Transverse colon (tissue), 4 donors: ENCODE data around the gene RALGPS1. TPM values are rescaled to one million over a fixed set of nuclear protein-coding genes. Genes with fewer than 3 reads are reported as not detected.

Experiments
- DNase-seq: peaks from one replicate; pipeline ENCODE4 v3.0.0-alpha.2; 2019
- H3K27ac ChIP-seq, 4 donors: fragments of 200-600 bp; sonication (generic); 2 replicates each; pipeline ENCODE4 v1.5.1; 2016 to 2018; ENCODE audit warnings: inconsistent platforms in 4 of 4
- H3K27me3 ChIP-seq: fragments of 200-600 bp; sonication (generic); 2 replicates; pipeline ENCODE4 v1.5.1; 2017; ENCODE audit warnings: inconsistent platforms
- H3K36me3 ChIP-seq, 4 donors: fragments of 200-600 bp; sonication (generic); 2 replicates each; pipeline ENCODE4 v1.5.1; 2017 to 2019; ENCODE audit warnings: inconsistent platforms in 4 of 4
- H3K4me1 ChIP-seq, 4 donors: fragments of 200-600 bp; sonication (generic); 2 replicates each; pipeline ENCODE4 v1.5.1; 2017 to 2020; ENCODE audit warnings: inconsistent platforms in 4 of 4
- H3K4me3 ChIP-seq, 4 donors: fragments of 200-600 bp; sonication (generic); 1 replicate in 1 of 4; 2 replicates in 3 of 4; pipeline versions ENCODE4 v1.5.1 to v1.6.1; 2017 to 2019; ENCODE audit warnings: inconsistent platforms in 4 of 4
- H3K9me3 ChIP-seq, 2 donors: fragments of 200-600 bp; sonication (generic); 2 replicates each; pipeline ENCODE4 v1.5.1; 2017 to 2019; ENCODE audit warnings: inconsistent platforms in 2 of 2
- EP300 ChIP-seq: sonication (generic); formaldehyde crosslinking; IDR thresholded peaks from one replicate; pipeline ENCODE4 v1.6.1; 2017; ENCODE audit warnings: antibody characterized with exemption, low read depth
- POLR2A ChIP-seq: fragments of 450-650 bp; IDR thresholded peaks from one replicate; pipeline ENCODE4 v1.6.1; 2016; ENCODE audit warnings: antibody characterized with exemption, mild to moderate bottlenecking, moderate library complexity
- POLR2AphosphoS5 ChIP-seq, 3 donors: sonication (generic); formaldehyde crosslinking; IDR thresholded peaks; one replicate each; pipeline ENCODE4 v1.6.1; 2016; ENCODE audit warnings: antibody characterized with exemption in 3 of 3
- WGBS, 2 donors: methylation state at CpG; one replicate each; pipeline ENCODE4 v1.1.5; 2018; ENCODE audit warnings: low coverage in 1 of 2; 5-methylcytosine and 5-hydroxymethylcytosine counted together
- in situ Hi-C, 4 donors: fragments of 200-750 bp; cut with MboI; loops; one replicate each; pipeline versions ENCODE4 v1.15.0 to v1.15.1; 2017; ENCODE audit warnings: low sequenced_read_pairs in 3 of 4, low pct_ligation_motif_present in 1 of 4, low pct_unique_long_range_greater_than_20kb in 1 of 4
- intact Hi-C: fragments of 100-400 bp; cut with DNase I; formaldehyde crosslinking; loops from one replicate; pipeline ENCODE4 v1.15.1; 2023; ENCODE audit warnings: low total_unique reads
- total RNA-seq, 4 donors: library from RNA; depleted of rRNA; stranded (reverse); fragments of >200 nt; gene quantifications; one replicate each; pipeline ENCODE4 v1.1.0, GENCODE V29; 2016
- TF ChIP-seq, protein P1 (sequence below), 5 experiments: fragments of 200-600 bp in 3 of 5; fragments of 450-650 bp in 2 of 5; sonication (generic) in 3 of 5; IDR thresholded peaks; 1 replicate in 2 of 5; 2 replicates in 3 of 5; pipeline ENCODE4 v1.5.1; 2016 to 2017; ENCODE audit warnings: antibody characterized with exemption in 5 of 5, inconsistent platforms in 3 of 5, mild to moderate bottlenecking in 2 of 5, moderate library complexity in 1 of 5

RALGPS1 gene
- total RNA-seq, 4 donors from 2014 or later = 46.0 to 119 (median 87.6) TPM

DNA sequence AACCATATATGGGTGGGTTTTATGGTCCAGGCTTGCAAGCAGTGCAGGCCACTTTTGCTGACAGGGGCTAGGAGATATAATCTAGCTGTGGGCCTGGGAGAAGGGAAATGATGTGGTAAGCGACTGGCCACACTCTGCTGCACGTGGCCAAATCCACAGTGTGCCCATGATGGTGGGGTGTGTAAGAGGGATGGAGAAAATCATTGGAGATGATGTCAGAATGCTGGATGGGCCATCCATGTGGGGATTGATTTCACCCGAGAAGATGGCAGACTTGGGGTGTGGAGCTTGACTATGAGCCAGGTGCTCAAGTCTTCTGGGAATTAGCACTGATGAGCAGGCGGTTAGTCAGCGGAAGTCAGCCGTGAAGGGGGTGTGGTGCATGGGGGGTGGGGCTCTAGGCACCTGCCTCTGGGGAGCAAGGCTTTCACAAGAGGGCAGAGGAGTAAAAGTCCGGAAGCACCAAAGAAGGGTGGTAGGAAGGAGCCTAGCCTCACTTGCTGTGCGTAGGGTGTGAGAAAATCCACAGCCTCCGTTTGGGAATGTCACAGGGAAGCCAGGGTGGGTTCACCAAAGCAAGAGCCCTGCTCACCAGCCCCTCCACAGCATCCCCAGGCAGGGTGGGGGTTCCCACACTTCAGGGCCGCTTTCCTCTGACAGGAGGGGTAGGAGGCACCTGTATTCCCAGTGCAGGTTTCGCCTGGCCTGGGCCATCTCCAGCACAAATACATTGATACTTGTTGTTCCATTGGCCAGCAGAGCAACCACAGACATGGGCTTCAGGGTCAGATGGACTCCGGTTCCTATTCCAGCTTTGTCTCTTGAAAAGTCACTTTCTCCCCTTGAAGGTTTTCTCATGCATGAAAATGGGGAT lies 252.3 kb downstream of the RALGPS1 start:
- DNase-seq = peak; percentile 26
- H3K27me3 ChIP-seq = no peaks in the 10 kb centered on the region
- H3K4me1 ChIP-seq = no peaks in the 10 kb centered on the region
- H3K9me3 ChIP-seq = no peaks in the 10 kb centered on the region
- TF ChIP-seq POLR2A (no peak), EP300 (no peak), POLR2AphosphoS5 (IDR thresholded peaks at IDR 0.05) (no peak)
- TF ChIP-seq, protein P1, sequence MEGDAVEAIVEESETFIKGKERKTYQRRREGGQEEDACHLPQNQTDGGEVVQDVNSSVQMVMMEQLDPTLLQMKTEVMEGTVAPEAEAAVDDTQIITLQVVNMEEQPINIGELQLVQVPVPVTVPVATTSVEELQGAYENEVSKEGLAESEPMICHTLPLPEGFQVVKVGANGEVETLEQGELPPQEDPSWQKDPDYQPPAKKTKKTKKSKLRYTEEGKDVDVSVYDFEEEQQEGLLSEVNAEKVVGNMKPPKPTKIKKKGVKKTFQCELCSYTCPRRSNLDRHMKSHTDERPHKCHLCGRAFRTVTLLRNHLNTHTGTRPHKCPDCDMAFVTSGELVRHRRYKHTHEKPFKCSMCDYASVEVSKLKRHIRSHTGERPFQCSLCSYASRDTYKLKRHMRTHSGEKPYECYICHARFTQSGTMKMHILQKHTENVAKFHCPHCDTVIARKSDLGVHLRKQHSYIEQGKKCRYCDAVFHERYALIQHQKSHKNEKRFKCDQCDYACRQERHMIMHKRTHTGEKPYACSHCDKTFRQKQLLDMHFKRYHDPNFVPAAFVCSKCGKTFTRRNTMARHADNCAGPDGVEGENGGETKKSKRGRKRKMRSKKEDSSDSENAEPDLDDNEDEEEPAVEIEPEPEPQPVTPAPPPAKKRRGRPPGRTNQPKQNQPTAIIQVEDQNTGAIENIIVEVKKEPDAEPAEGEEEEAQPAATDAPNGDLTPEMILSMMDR (IDR thresholded peaks at IDR 0.05) = no peak
- WGBS, 2 donors = 81 to 86% methylated on average over 7 to 12 of the region's 12 CpGs
- no peak overlapping the region for H3K27ac ChIP-seq
- in situ Hi-C loops = no loop called here
- intact Hi-C loops = no loop called here
- no peaks in the 10 kb centered on the region for H3K36me3 ChIP-seq
- H3K4me3 ChIP-seq = no peak overlapping the region

DNA sequence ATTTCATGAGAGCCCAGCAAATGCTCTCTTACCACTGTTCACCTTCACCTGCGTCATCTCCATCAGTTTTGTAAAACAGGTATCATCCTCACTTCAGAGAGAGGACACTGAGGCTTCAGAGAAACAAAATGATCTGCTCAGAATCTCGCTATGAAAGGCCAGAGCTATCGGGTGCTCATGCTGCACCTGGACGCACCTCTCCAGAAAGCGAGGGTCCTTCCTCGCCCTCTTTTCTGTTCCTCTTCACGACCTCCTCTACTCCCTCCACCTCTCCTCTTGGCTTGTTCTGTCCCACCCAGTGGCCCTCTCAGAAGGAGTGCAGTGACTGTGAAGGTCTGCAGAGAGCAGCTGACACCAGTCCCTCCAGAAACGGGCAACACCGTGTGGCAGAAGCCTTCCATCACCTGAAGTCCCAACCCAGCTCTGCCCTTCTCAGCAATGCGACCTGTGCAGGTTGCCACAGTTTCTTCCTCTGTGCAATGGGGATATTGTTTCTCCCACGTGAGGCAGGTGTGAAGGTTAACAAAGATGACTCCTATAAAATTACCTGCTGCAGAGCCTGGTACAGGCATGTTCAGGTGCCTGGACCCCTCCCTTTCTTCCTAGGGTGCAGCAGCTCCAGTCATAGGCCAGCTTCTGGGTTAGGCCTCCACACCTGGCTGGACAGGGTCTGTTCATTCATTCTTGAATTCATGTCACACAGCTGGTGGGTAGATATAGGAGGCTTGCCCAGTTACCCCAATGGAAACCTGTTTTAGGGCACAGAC lies 253.2 kb downstream of the RALGPS1 start:
- TF ChIP-seq POLR2A = no peak
- no peak for TF ChIP-seq EP300
- TF ChIP-seq, protein P1 (IDR thresholded peaks at IDR 0.05) = no peak
- in situ Hi-C loops = no loop called here
- WGBS, 2 donors = 96 to 100% methylated on average over 1 to 11 of the region's 11 CpGs
- H3K27ac ChIP-seq = no peak overlapping the region
- H3K27me3 ChIP-seq = no peaks in the 10 kb centered on the region
- no peak overlapping the region for H3K4me3 ChIP-seq
- H3K36me3 ChIP-seq = no peaks in the 10 kb centered on the region
- no peaks in the 10 kb centered on the region for H3K9me3 ChIP-seq
- DNase-seq = no peak
- no peaks in the 10 kb centered on the region for H3K4me1 ChIP-seq
- intact Hi-C loops = no loop called here

DNA sequence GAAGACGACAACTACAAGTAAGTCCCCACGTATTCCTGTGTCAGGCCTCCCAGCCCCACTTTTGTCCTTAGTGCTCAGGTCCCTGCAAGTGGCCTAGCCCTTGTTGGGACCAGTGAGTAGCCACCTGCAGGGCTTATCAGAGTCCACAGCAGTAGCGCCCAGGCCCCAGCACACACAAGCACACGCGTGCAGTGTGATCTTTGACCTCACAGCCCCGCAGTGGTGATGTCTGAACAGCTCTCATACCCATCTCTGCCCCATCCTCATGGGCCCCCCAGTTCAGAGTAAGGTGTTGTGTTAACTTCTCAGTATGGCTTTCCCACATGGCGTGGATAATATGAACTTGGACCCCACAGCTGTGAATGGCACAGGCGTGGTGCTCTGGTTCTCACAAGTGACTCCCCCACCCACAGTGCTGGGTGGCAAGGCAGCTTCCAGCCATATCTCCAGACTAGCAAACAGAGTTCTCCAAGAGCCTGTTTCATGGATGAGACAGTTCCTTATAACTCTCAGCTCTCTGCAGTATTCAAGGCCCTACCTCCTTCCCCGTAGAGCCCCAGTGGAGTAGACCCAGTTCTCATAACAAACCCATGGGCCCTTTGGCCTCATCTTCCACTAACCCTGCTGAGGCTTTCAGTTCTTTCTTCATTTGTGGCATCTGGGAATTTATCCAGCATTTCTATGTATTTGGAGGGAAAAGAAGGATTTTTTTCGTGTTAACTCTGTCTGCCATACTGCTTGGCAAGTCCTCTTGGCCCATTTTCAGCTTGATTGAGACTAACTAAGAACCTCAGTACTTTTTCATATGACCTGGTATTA lies 254.4 kb downstream of the RALGPS1 start:
- H3K4me1 ChIP-seq = no peaks in the 10 kb centered on the region
- H3K36me3 ChIP-seq = no peaks in the 10 kb centered on the region
- H3K9me3 ChIP-seq = no peaks in the 10 kb centered on the region
- TF ChIP-seq EP300 (no peak), POLR2A (no peak), POLR2AphosphoS5 (IDR thresholded peaks at IDR 0.05) (no peak)
- TF ChIP-seq, protein P1 (IDR thresholded peaks at IDR 0.05) = no peak
- in situ Hi-C loops = no loop called here
- intact Hi-C loops = no loop called here
- WGBS, 2 donors = 92 to 93% methylated on average over 2 to 10 of the region's 10 CpGs
- no peaks in the 10 kb centered on the region for H3K27me3 ChIP-seq
- no peak for DNase-seq
- no peak overlapping the region for H3K27ac ChIP-seq
- H3K4me3 ChIP-seq = no peak overlapping the region

DNA sequence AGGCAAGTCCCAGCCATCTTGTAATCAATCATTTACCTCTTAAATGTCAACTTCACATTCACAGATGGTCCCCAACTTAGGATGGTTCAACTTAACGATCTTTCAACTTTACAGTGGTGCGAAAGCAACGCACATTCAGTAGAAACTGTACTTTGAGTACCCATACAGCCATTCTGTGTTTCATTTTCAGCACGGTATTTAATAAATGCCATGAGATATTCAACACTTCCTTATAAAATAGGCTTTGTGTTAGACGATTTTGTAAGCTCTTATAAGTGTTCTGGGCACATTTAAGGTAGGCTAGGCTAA lies 254.9 kb downstream of the RALGPS1 start:
- intact Hi-C loops (no loop called here), in situ Hi-C loops (no loop called here)
- no peaks in the 10 kb centered on the region for H3K4me1 ChIP-seq
- no peak overlapping the region for H3K4me3 ChIP-seq
- WGBS, 2 donors = 65 to 86% methylated on average over 4 to 5 of the region's 5 CpGs
- no peaks in the 10 kb centered on the region for H3K36me3 ChIP-seq
- H3K27me3 ChIP-seq = no peaks in the 10 kb centered on the region
- H3K9me3 ChIP-seq = no peaks in the 10 kb centered on the region
- DNase-seq = no peak
- H3K27ac ChIP-seq = no peak overlapping the region
- TF ChIP-seq EP300 = no peak
- TF ChIP-seq POLR2AphosphoS5 (IDR thresholded peaks at IDR 0.05) = no peak
- no peak for TF ChIP-seq POLR2A
